Neural progenitor cell (in vitro differentiated cells): ENCODE results near the gene SHD. TPM values are rescaled to one million over a fixed set of nuclear protein-coding genes. Genes with fewer than 3 reads are reported as not detected.
A peak's percentile ranks its signal among the peaks of the same experiment; 100 is the strongest.

ENCODE experiments used
- DNase-seq: peaks from one replicate; pipeline ENCODE4 v3.0.0-alpha.2; 2016; ENCODE audit warnings: low spot score
- H2AFZ ChIP-seq: fragments of 200-600 bp; sonication (generic); replicated peaks from 2 replicates; pipeline ENCODE4 v1.6.1; 2016; ENCODE audit warnings: antibody characterized with exemption
- H3F3A ChIP-seq: fragments of 200-600 bp; sonication (generic); 2 replicates; pipeline ENCODE4 v1.6.1; 2016; ENCODE audit warnings: antibody characterized with exemption, low read depth
- H3K27ac ChIP-seq: fragments of 200-600 bp; sonication (generic); 2 replicates; pipeline ENCODE4 v1.5.1; 2016; ENCODE audit warnings: mild to moderate bottlenecking
- H3K27me3 ChIP-seq: fragments of 200-600 bp; sonication (generic); 2 replicates; pipeline ENCODE4 v1.6.1; 2016; ENCODE audit warnings: mild to moderate bottlenecking, moderate library complexity
- H3K36me3 ChIP-seq: fragments of 200-600 bp; sonication (generic); 2 replicates; pipeline ENCODE4 v1.5.1; 2016
- H3K4me1 ChIP-seq: fragments of 200-600 bp; sonication (generic); 2 replicates; pipeline ENCODE4 v1.6.1; 2016; ENCODE audit warnings: mixed run types
- H3K4me2 ChIP-seq: fragments of 200-600 bp; sonication (generic); 2 replicates; pipeline ENCODE4 v1.6.1; 2016
- H3K4me3 ChIP-seq: fragments of 200-600 bp; sonication (generic); 2 replicates; pipeline ENCODE4 v1.5.1; 2016
- H3K79me2 ChIP-seq: fragments of 200-600 bp; sonication (generic); 2 replicates; pipeline ENCODE4 v1.6.1; 2016; ENCODE audit warnings: low read depth
- H3K9ac ChIP-seq: fragments of 200-600 bp; sonication (generic); 2 replicates; pipeline ENCODE4 v1.6.1; 2016
- H3K9me3 ChIP-seq: fragments of 200-600 bp; sonication (generic); 2 replicates; pipeline ENCODE4 v1.5.1; 2016; ENCODE audit warnings: low read depth
- H4K20me1 ChIP-seq: fragments of 200-600 bp; sonication (generic); 2 replicates; pipeline ENCODE4 v1.6.1; 2016; ENCODE audit warnings: low read depth
- H3K27ac Mint-ChIP-seq: 3 replicates; pipeline ENCODE4 v1.8.0; 2021; ENCODE audit warnings: mixed read lengths
- H3K27me3 Mint-ChIP-seq: 2 replicates; pipeline ENCODE4 v1.8.0; 2022; ENCODE audit warnings: low read depth, mild to moderate bottlenecking, inconsistent platforms, moderate library complexity, mixed read lengths; ENCODE audit not compliant: insufficient read depth
- H3K36me3 Mint-ChIP-seq: 3 replicates; pipeline ENCODE4 v1.8.0; 2021; ENCODE audit warnings: mixed read lengths
- H3K4me1 Mint-ChIP-seq: 3 replicates; pipeline ENCODE4 v1.8.0; 2021; ENCODE audit warnings: mixed read lengths
- H3K4me3 Mint-ChIP-seq: 3 replicates; pipeline ENCODE4 v1.8.0; 2021; ENCODE audit warnings: mild to moderate bottlenecking, moderate library complexity, mixed read lengths
- H3K9me3 Mint-ChIP-seq: 3 replicates; pipeline ENCODE4 v1.8.0; 2020; ENCODE audit warnings: mixed read lengths
- EZH2 ChIP-seq: fragments of 200-600 bp; sonication (generic); IDR thresholded peaks from 2 replicates; pipeline ENCODE4 v1.6.1; 2017; ENCODE audit warnings: antibody characterized with exemption, mild to moderate bottlenecking, moderate library complexity
- EZH2phosphoT487 ChIP-seq: fragments of 200-600 bp; sonication (generic); IDR thresholded peaks from 2 replicates; pipeline ENCODE4 v1.6.1; 2017; ENCODE audit warnings: antibody characterized with exemption
- total RNA-seq: library from RNA; depleted of rRNA; stranded (reverse); fragments of >200 nt; gene quantifications from 2 replicates; pipeline ENCODE4 v1.2.3, GENCODE V29; 2015; ENCODE audit warnings: low replicate concordance
- TF ChIP-seq, protein P1 (sequence below): fragments of 200-600 bp; sonication (generic); IDR thresholded peaks from 2 replicates; pipeline ENCODE4 v1.5.1; 2017; ENCODE audit warnings: antibody characterized with exemption, mild to moderate bottlenecking

Gene SHD
- total RNA-seq, 1 donor from 2014 or later = not detected

DNA sequence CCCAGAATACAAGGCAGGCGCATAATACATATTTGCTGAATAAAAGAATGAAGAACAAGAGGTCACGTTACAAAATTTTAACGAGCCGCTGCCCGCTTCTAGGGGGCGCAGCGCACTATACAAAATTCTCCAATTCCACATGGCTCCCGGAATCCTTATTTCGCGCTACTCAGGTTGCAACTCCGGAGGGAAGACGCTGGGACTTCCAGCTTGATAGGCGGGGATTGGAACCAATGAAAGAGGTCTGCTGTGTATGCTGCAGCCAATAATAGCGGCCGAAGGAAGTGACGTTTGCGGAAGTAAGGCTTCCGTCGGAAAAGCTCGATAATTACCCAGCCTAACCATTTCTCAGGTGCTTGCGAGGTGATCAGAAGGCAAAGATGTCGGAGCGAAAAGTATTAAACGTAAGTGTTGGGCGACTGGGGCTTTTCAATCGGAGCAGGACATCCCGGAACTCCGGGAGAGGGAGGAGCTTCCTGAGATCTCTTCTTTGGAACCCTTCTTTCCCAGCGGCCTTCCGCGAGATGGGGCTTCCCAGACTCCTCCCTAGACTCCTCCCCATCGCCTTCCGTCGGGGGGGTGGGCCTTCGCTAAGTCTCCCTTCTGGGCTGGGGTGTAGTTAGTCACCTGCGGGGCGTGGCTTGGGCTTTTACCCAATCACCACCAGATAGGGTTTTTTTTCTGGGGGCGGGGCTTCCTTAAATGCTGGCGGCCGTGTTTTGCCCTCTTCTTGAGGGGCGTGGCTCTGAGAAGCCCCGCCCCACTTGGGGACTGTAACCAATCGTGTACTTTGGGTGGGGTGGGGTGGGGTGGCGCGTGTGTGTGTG lies 32.1 kb upstream of the SHD start, which contains the start of gene YJU2:
TSS of gene YJU2 (plus strand) at position 314 of the 827 bp plus-strand sequence. CDS start at position 381, 67 bp downstream.
- peaks cover 7% of the 10 kb centered on the region for H3K4me1 Mint-ChIP-seq
- DNase-seq = peak; percentile 100
- Histone ChIP-seq H3K4me3 (peak within 1 kb of the TSS; percentile 77), H4K20me1 (no peaks in the 10 kb centered on the region), H3K36me3 (no peaks in the 10 kb centered on the region), H3K79me2 (peaks cover 10% of the 10 kb centered on the region), H3F3A (peaks cover 22% of the 10 kb centered on the region), H3K4me2 (peak within 1 kb of the TSS; percentile 77), H2AFZ (peak within 1 kb of the TSS; percentile 91), H3K9me3 (no peaks in the 10 kb centered on the region), H3K4me1 (no peaks in the 10 kb centered on the region), H3K27me3 (no peaks in the 10 kb centered on the region), H3K9ac (peak within 1 kb of the TSS; percentile 81), H3K27ac (peak within 1 kb of the TSS; percentile 95)
- peak within 1 kb of the TSS; percentile 99 for H3K4me3 Mint-ChIP-seq
- peak within 1 kb of the TSS; percentile 98 for H3K27ac Mint-ChIP-seq
- H3K36me3 Mint-ChIP-seq = peaks cover 19% of the 10 kb centered on the region
- H3K9me3 Mint-ChIP-seq = peaks cover 4% of the 10 kb centered on the region
- H3K27me3 Mint-ChIP-seq = peaks cover 5% of the 10 kb centered on the region
- TF ChIP-seq EZH2phosphoT487 = no peak
- TF ChIP-seq, protein P1, sequence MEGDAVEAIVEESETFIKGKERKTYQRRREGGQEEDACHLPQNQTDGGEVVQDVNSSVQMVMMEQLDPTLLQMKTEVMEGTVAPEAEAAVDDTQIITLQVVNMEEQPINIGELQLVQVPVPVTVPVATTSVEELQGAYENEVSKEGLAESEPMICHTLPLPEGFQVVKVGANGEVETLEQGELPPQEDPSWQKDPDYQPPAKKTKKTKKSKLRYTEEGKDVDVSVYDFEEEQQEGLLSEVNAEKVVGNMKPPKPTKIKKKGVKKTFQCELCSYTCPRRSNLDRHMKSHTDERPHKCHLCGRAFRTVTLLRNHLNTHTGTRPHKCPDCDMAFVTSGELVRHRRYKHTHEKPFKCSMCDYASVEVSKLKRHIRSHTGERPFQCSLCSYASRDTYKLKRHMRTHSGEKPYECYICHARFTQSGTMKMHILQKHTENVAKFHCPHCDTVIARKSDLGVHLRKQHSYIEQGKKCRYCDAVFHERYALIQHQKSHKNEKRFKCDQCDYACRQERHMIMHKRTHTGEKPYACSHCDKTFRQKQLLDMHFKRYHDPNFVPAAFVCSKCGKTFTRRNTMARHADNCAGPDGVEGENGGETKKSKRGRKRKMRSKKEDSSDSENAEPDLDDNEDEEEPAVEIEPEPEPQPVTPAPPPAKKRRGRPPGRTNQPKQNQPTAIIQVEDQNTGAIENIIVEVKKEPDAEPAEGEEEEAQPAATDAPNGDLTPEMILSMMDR = peak; percentile 74

DNA sequence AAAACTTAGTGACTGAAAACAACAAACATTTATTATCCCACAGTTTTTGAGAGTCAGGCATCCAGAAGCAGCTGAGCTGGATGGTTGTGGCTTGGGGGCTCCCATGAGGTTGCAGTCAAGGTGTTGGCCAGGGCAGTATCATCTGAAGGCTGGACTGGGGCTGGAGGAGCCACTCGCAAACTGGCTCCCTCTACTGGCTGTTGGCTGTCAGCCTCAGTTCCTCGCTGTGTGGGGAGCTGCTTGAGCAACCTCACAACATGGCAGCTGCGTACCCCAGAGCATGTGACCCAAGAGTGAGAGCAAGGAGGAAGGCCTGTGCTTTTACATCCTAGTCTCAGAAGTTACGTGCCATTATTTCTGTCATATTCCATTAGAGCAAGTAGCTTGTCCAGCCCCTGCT lies 22.5 kb upstream of the SHD start:
- H3K4me3 Mint-ChIP-seq = no peak overlapping the region
- Histone ChIP-seq H3K4me2 (no peak overlapping the region), H3K27ac (no peak overlapping the region), H3K9ac (no peak overlapping the region), H3F3A (no peaks in the 10 kb centered on the region), H3K79me2 (no peaks in the 10 kb centered on the region), H3K4me3 (no peak overlapping the region), H3K4me1 (no peaks in the 10 kb centered on the region), H2AFZ (no peak overlapping the region), H3K9me3 (no peaks in the 10 kb centered on the region), H4K20me1 (no peaks in the 10 kb centered on the region), H3K27me3 (no peaks in the 10 kb centered on the region), H3K36me3 (peaks cover 6% of the 10 kb centered on the region)
- no peaks in the 10 kb centered on the region for H3K4me1 Mint-ChIP-seq
- H3K27me3 Mint-ChIP-seq = peaks cover 5% of the 10 kb centered on the region
- H3K9me3 Mint-ChIP-seq = peaks cover 10% of the 10 kb centered on the region
- no peak for DNase-seq
- TF ChIP-seq, protein P1 = no peak
- TF ChIP-seq EZH2phosphoT487 (no peak), EZH2 (no peak)
- H3K36me3 Mint-ChIP-seq = peaks cover 36% of the 10 kb centered on the region
- H3K27ac Mint-ChIP-seq = no peak overlapping the region

DNA sequence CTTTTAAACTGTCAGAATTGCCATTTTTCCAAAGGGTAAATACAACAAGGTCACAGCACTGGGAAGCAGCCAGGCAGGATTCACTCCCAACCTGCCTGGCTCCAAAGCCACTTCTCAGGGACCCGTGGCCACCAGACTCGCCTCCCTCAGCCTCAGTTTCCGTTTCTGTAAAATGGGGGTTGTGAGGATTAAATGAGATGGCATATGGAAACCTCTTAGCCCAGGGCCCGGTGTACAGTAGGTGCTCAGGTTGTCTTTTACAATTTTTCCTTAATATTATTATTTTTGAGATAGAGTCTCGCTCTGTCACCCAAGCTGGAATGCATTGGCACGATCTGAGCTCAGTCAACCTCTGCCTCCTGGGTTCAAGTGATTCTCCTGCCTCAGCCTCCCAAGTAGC lies 22.0 kb upstream of the SHD start:
- H3K9ac ChIP-seq = no peak overlapping the region
- no peaks in the 10 kb centered on the region for H3K79me2 ChIP-seq
- no peak overlapping the region for H3K4me3 ChIP-seq
- no peaks in the 10 kb centered on the region for H3K4me1 ChIP-seq
- no peaks in the 10 kb centered on the region for H4K20me1 ChIP-seq
- H3K27me3 ChIP-seq = no peaks in the 10 kb centered on the region
- no peak overlapping the region for H3K4me2 ChIP-seq
- no peak for DNase-seq
- H3F3A ChIP-seq = no peaks in the 10 kb centered on the region
- Mint-ChIP-seq H3K27ac (no peak overlapping the region), H3K9me3 (peaks cover 10% of the 10 kb centered on the region), H3K4me3 (no peak overlapping the region), H3K4me1 (no peaks in the 10 kb centered on the region), H3K36me3 (peaks cover 34% of the 10 kb centered on the region), H3K27me3 (peaks cover 4% of the 10 kb centered on the region)
- no peak overlapping the region for H3K27ac ChIP-seq
- peaks cover 6% of the 10 kb centered on the region for H3K36me3 ChIP-seq
- TF ChIP-seq EZH2 (no peak), EZH2phosphoT487 (no peak)
- TF ChIP-seq, protein P1 = no peak
- no peak overlapping the region for H2AFZ ChIP-seq
- no peaks in the 10 kb centered on the region for H3K9me3 ChIP-seq
